K562 (cell line): ENCODE results near the gene MPV17L2. TPM values are rescaled to one million over a fixed set of nuclear protein-coding genes. Genes with fewer than 3 reads are reported as not detected.

Experiments
- ARID4B ChIP-seq: sonication (generic); formaldehyde crosslinking; IDR thresholded peaks from 2 replicates; pipeline ENCODE4 v1.8.0; 2022; ENCODE audit warnings: mild to moderate bottlenecking, missing genetic modification reagents
- CAMTA2 ChIP-seq: fragments of 250-450 bp; sonication (Bioruptor Pico); conservative IDR thresholded peaks from 2 replicates; pipeline ENCODE4 v1.5.1; 2022
- EWSR1 ChIP-seq: fragments of 450-650 bp; IDR thresholded peaks from 2 replicates; pipeline ENCODE4 v1.6.1; 2018; ENCODE audit warnings: borderline replicate concordance, mild to moderate bottlenecking, low read depth, moderate library complexity; ENCODE audit not compliant: partially characterized antibody
- FOXK1 ChIP-seq: sonication (generic); formaldehyde crosslinking; IDR thresholded peaks from 2 replicates; pipeline ENCODE4 v1.8.0; 2022; ENCODE audit warnings: missing genetic modification reagents, mild to moderate bottlenecking, borderline replicate concordance
- GTF2B ChIP-seq: IDR thresholded peaks from 2 replicates; pipeline ENCODE4 v1.6.1; 2011; ENCODE audit not compliant: insufficient read length; ENCODE audit errors: extremely low read depth
- KAT2B ChIP-seq: IDR thresholded peaks from one replicate; pipeline ENCODE4 v1.6.1; 2012; ENCODE audit warnings: low read depth, mild to moderate bottlenecking, control low read depth, inconsistent platforms, low read length, moderate library complexity
- RERE ChIP-seq: sonication (generic); formaldehyde crosslinking; IDR thresholded peaks from 2 replicates; pipeline ENCODE4 v1.8.0; 2023; ENCODE audit warnings: missing genetic modification reagents, mild to moderate bottlenecking, borderline replicate concordance
- SMAD1 ChIP-seq: fragments of 150-350 bp; IDR thresholded peaks from 2 replicates; pipeline ENCODE4 v1.6.1; 2014; ENCODE audit warnings: low read length, low read depth; ENCODE audit not compliant: partially characterized antibody
- TCF7L2 ChIP-seq: fragments of 150-350 bp; IDR thresholded peaks from 2 replicates; pipeline ENCODE4 v1.6.1; 2016; ENCODE audit warnings: low read depth, mild to moderate bottlenecking, low read length, moderate library complexity
- TEAD1 ChIP-seq, 2 experiments: fragments of 450-650 bp in 1 of 2; sonication (generic) in 1 of 2; formaldehyde crosslinking; IDR thresholded peaks; 2 replicates each; pipeline versions ENCODE4 v1.4.0 to v1.8.0; 2020 to 2022; ENCODE audit warnings: mild to moderate bottlenecking in 2 of 2, missing genetic modification reagents in 1 of 2
- ZBTB43 ChIP-seq: sonication (generic); formaldehyde crosslinking; IDR thresholded peaks from 2 replicates; pipeline ENCODE4 v1.8.0; 2023; ENCODE audit warnings: mild to moderate bottlenecking, missing genetic modification reagents
- ZBTB7A ChIP-seq: IDR thresholded peaks from 2 replicates; pipeline ENCODE4 v1.6.1; 2011; ENCODE audit warnings: low read depth, mild to moderate bottlenecking, low read length, moderate library complexity, borderline replicate concordance; ENCODE audit not compliant: control insufficient read depth
- polyA plus RNA-seq, 8 experiments: library from polyadenylated mRNA; depleted of rRNA in 4 of 8; stranded (reverse) in 5 of 8; unstranded in 3 of 8; fragments of >200 nt; fragmentation: Nextera tagmentation in 2 of 8; fragmentation: Illumina TruSeq in 1 of 8; extraction: Ambion mirVana in 2 of 8; extraction: Trizol in 1 of 8; gene quantifications; 2 replicates each; pipeline versions ENCODE4 v1.2.1 to v1.2.3, GENCODE V29; 2011 to 2014; ENCODE audit warnings: inconsistent platforms in 1 of 8, missing spikeins in 1 of 8
- total RNA-seq, 7 experiments: library from RNA; depleted of rRNA in 6 of 7; stranded (reverse); fragments of >200 nt in 6 of 7; fragmentation: Illumina TruSeq in 2 of 7; extraction: Trizol in 2 of 7; gene quantifications; 2 replicates each; pipeline versions ENCODE4 v1.2.1 to v1.2.3, GENCODE V29; 2011 to 2021; ENCODE audit warnings: low replicate concordance in 1 of 7
- TF ChIP-seq, protein P1 (sequence below): fragments of 250-450 bp; sonication (Bioruptor Pico); IDR thresholded peaks from 2 replicates; pipeline ENCODE4 v1.8.0; 2021; ENCODE audit warnings: mild to moderate bottlenecking, moderate library complexity

MPV17L2 gene
- total and polyA plus RNA-seq, 9 of the 15 experiments (the other 6 are each of a cell fraction or from before 2014, with no cell fraction given): 10.6 to 60.2 (median 28.5) TPM

DNA sequence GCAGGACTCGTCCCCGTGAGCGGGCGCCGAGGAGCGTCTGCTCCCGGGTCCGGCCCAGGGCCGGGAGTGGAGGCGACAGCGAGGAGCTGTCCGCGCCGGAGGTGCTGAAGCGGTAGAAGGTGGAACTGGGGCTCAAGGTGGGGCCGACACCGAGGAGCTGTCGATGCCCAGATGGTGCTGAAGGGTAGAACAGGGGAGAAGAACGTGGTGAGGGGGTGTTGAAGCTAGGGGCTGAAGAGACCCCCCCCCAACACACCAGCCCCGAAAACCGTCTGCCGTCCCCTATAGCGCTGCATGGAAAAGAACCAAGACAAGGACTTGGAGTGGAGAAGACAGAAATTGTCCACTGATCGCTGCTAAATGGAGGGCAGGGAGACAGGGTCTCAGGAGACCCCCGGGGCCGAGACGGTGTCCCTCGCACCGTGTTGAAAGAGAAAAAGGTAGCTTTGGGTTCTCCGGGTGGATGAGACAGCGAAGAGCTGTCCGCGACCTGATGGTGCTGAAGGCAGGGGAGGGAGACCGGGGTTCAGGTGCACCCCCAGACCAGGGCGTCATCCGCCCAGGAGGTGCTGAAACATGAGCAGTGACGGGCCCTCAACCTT is 40.3 kb downstream of the MPV17L2 start (continued):
- TF ChIP-seq, protein P1, sequence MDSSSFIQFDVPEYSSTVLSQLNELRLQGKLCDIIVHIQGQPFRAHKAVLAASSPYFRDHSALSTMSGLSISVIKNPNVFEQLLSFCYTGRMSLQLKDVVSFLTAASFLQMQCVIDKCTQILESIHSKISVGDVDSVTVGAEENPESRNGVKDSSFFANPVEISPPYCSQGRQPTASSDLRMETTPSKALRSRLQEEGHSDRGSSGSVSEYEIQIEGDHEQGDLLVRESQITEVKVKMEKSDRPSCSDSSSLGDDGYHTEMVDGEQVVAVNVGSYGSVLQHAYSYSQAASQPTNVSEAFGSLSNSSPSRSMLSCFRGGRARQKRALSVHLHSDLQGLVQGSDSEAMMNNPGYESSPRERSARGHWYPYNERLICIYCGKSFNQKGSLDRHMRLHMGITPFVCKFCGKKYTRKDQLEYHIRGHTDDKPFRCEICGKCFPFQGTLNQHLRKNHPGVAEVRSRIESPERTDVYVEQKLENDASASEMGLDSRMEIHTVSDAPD (CRISPR knock-in tag): no peak
- TF ChIP-seq ZBTB7A (peak; percentile 71; the same call in 1 of the 2 replicates), SMAD1 (no peak), RERE (no peak), ARID4B (CRISPR knock-in tag) (peak; percentile 99), EWSR1 (no peak), ZBTB43 (no peak), TEAD1 (CRISPR knock-in tag; IDR thresholded peaks at IDR 0.05) (peak in 1 of 2 experiments; percentile 85; a peak in 1 of 4 replicates), KAT2B (no peak), FOXK1 (CRISPR knock-in tag) (no peak), GTF2B (no peak), CAMTA2 (no peak), TCF7L2 (no peak)
